Stimulated activated effector memory CD8-positive, alpha-beta T cell treated with anti-CD3 and anti-CD28 coated beads, Interleukin-12 subunit alpha, Interleukin-12 subunit beta, amount 100 ng/mL, for 72 hours (primary cell): ENCODE results near the gene UCP3.

ENCODE experiments used
- ATAC-seq: fragments of 150-1000 bp; cut with Tn5 transposase; 2 replicates; pipeline ENCODE4 v1.10.0; 2021
- DNase-seq, 2 donors: peaks; one replicate each; pipeline ENCODE4 v3.0.0; 2021 to 2022; ENCODE audit warnings: low spot score in 2 of 2
- H3K27ac Mint-ChIP-seq: one replicate; pipeline ENCODE4 v1.8.0; 2022; ENCODE audit warnings: mild to moderate bottlenecking, mixed read lengths
- H3K36me3 Mint-ChIP-seq: one replicate; pipeline ENCODE4 v1.8.0; 2022; ENCODE audit warnings: mild to moderate bottlenecking, mixed read lengths
- H3K4me1 Mint-ChIP-seq: one replicate; pipeline ENCODE4 v1.8.0; 2022; ENCODE audit warnings: mixed read lengths
- H3K4me3 Mint-ChIP-seq: one replicate; pipeline ENCODE4 v1.8.0; 2022; ENCODE audit warnings: mild to moderate bottlenecking, mixed read lengths
- H3K9me3 Mint-ChIP-seq: one replicate; pipeline ENCODE4 v1.8.0; 2022; ENCODE audit warnings: mixed read lengths

The UCP3 gene

GRCh38 chr11:73965764-73966121, 43.1 kb downstream of the UCP3 start:
- Mint-ChIP-seq H3K4me3 (no peak overlapping the region), H3K4me1 (peaks cover 37% of the 10 kb centered on the region), H3K27ac (no peak overlapping the region), H3K36me3 (peaks cover 19% of the 10 kb centered on the region), H3K9me3 (no peaks in the 10 kb centered on the region)
- DNase-seq (no peak), ATAC-seq (no peak)

GRCh38 chr11:73965076-73965763, 43.7 kb downstream of the UCP3 start:
- Mint-ChIP-seq H3K9me3 (no peaks in the 10 kb centered on the region), H3K36me3 (peaks cover 17% of the 10 kb centered on the region), H3K4me1 (peaks cover 31% of the 10 kb centered on the region), H3K27ac (peak overlapping the region; percentile 68), H3K4me3 (peak overlapping the region; percentile 47)
- DNase-seq (no peak), ATAC-seq (no peak)

- peak overlapping the region; percentile 68 for H3K27ac Mint-ChIP-seq
- DNase-seq: no peak
- peak overlapping the region; percentile 47 for H3K4me3 Mint-ChIP-seq
- ATAC-seq: no peak
- H3K36me3 Mint-ChIP-seq: peaks cover 14% of the 10 kb centered on the region
- peaks cover 18% of the 10 kb centered on the region for H3K4me1 Mint-ChIP-seq
- no peaks in the 10 kb centered on the region for H3K9me3 Mint-ChIP-seq
Observed at GRCh38 chr11:73963861-73964260, 45.0 kb downstream of the UCP3 start.

GRCh38 chr11:73962101-73962705, 46.7 kb downstream of the UCP3 start:
- DNase-seq: no peak
- H3K27ac Mint-ChIP-seq: no peak overlapping the region
- no peak overlapping the region for H3K4me3 Mint-ChIP-seq
- H3K4me1 Mint-ChIP-seq: peaks cover 11% of the 10 kb centered on the region
- H3K9me3 Mint-ChIP-seq: no peaks in the 10 kb centered on the region
- no peak for ATAC-seq
- H3K36me3 Mint-ChIP-seq: no peaks in the 10 kb centered on the region

- H3K27ac Mint-ChIP-seq: no peak overlapping the region
Observed at GRCh38 chr11:73961321-73961720, 47.6 kb downstream of the UCP3 start.

GRCh38 chr11:73958521-73959141, 50.3 kb downstream of the UCP3 start:
- no peak overlapping the region for H3K27ac Mint-ChIP-seq
- H3K36me3 Mint-ChIP-seq: no peaks in the 10 kb centered on the region
- no peak overlapping the region for H3K4me3 Mint-ChIP-seq
- ATAC-seq: no peak
- DNase-seq: no peak
- no peaks in the 10 kb centered on the region for H3K9me3 Mint-ChIP-seq
- H3K4me1 Mint-ChIP-seq: no peaks in the 10 kb centered on the region

More at GRCh38 chr11:73961321-73961720, 47.6 kb downstream of the UCP3 start:
- peaks cover 11% of the 10 kb centered on the region for H3K4me1 Mint-ChIP-seq
- ATAC-seq: no peak
- H3K4me3 Mint-ChIP-seq: no peak overlapping the region
- no peaks in the 10 kb centered on the region for H3K9me3 Mint-ChIP-seq
- H3K36me3 Mint-ChIP-seq: no peaks in the 10 kb centered on the region
- DNase-seq: no peak

GRCh38 chr11:73957654-73958361, 51.1 kb downstream of the UCP3 start:
- ATAC-seq: peak; percentile 32
- no peak for DNase-seq
- H3K36me3 Mint-ChIP-seq: no peaks in the 10 kb centered on the region
- no peaks in the 10 kb centered on the region for H3K4me1 Mint-ChIP-seq
- no peak overlapping the region for H3K27ac Mint-ChIP-seq
- H3K9me3 Mint-ChIP-seq: no peaks in the 10 kb centered on the region
- H3K4me3 Mint-ChIP-seq: no peak overlapping the region

GRCh38 chr11:73956876-73957653, 51.8 kb downstream of the UCP3 start:
- no peak overlapping the region for H3K4me3 Mint-ChIP-seq
- no peaks in the 10 kb centered on the region for H3K36me3 Mint-ChIP-seq
- DNase-seq (no peak), ATAC-seq (no peak)
- H3K27ac Mint-ChIP-seq: no peak overlapping the region
- H3K4me1 Mint-ChIP-seq: no peaks in the 10 kb centered on the region
- H3K9me3 Mint-ChIP-seq: no peaks in the 10 kb centered on the region

- H3K4me1 Mint-ChIP-seq: no peaks in the 10 kb centered on the region
- ATAC-seq (no peak), DNase-seq (no peak)
- no peaks in the 10 kb centered on the region for H3K9me3 Mint-ChIP-seq
- no peak overlapping the region for H3K4me3 Mint-ChIP-seq
- H3K27ac Mint-ChIP-seq: no peak overlapping the region
- no peaks in the 10 kb centered on the region for H3K36me3 Mint-ChIP-seq
Observed at GRCh38 chr11:73951797-73952196, 57.1 kb downstream of the UCP3 start.

GRCh38 chr11:73950869-73951710, 57.8 kb downstream of the UCP3 start, which contains the start of gene DNAJB13:
TSS of gene DNAJB13 (plus strand) at chr11:73951026. CDS start at chr11:73951070, 44 bp downstream.
- ATAC-seq: peak; percentile 51
- Mint-ChIP-seq H3K4me3 (no peak within 1 kb of the TSS), H3K9me3 (no peaks in the 10 kb centered on the region), H3K27ac (no peak within 1 kb of the TSS), H3K36me3 (no peaks in the 10 kb centered on the region), H3K4me1 (no peaks in the 10 kb centered on the region)
- peak in 1 of 2 donors; percentile 51 for DNase-seq
